Measurements from ENCODE around the gene SNRPD2. TPM values are rescaled to one million over a fixed set of nuclear protein-coding genes. Genes with fewer than 3 reads are reported as not detected.

SNRPD2 gene
- total RNA-seq, 4 donors from 2014 or later: 117 to 159 (median 152) TPM

- TF ChIP-seq CTCF (IDR thresholded peaks at IDR 0.05; ENCODE audit: low read depth): no peak
Measured at GRCh38 chr19:45659096-45659729, 32.5 kb downstream of the SNRPD2 start.

GRCh38 chr19:45657520-45658167 is 34.1 kb downstream of the SNRPD2 start:
- TF ChIP-seq CTCF (IDR thresholded peaks at IDR 0.05; ENCODE audit: low read depth): no peak

DNA sequence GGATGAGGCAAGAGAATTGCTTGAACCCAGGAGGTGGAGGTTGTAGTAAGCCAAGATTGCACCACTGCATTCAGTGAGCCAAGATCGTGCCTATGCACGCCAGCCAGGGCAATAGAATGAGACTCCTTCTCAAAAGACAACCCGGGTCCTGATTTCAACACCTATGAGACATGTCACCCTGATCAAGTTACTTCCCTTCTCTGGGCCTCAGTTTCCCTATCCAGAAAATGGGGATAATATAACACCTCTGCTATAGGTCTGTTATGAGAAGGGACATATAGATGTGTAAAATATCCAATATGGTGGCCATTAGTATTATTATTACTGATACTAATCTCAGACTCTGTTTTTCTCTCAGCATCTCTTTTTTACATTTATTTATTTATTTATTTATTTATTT is 36.7 kb downstream of the SNRPD2 start:
- TF ChIP-seq CTCF (IDR thresholded peaks at IDR 0.05; ENCODE audit: low read depth): no peak

DNA sequence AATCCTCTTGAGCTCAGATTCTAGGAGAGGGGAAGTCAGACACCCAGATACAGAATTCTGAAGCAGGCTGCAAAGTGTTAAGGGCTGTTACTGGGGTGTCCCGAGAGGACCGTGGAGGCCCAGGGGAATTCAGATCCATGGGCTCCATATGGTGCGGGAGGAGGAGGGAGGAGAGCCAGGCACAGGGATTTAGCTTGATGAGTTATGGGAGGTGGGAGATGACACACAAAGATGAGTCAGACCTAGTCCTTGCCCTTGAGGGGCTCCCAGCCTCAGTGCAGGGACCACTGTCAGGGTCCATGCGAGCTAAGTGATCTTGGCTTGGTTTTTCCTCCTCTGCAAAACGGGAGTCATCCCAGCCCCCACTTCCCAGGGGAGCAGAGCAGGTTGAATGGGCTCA is 38.1 kb downstream of the SNRPD2 start:
- no peak for TF ChIP-seq CTCF (IDR thresholded peaks at IDR 0.05; ENCODE audit: low read depth)

GRCh38 chr19:45650722-45651121 is 41.0 kb downstream of the SNRPD2 start:
- no peak for TF ChIP-seq CTCF (IDR thresholded peaks at IDR 0.05; ENCODE audit: low read depth)

- TF ChIP-seq CTCF (IDR thresholded peaks at IDR 0.05; ENCODE audit: low read depth): no peak
Measured at GRCh38 chr19:45646345-45646698, 45.4 kb downstream of the SNRPD2 start.

GRCh38 chr19:45645631-45646344 is 46.0 kb downstream of the SNRPD2 start:
- no peak for TF ChIP-seq CTCF (IDR thresholded peaks at IDR 0.05; ENCODE audit: low read depth)

Measured in subcutaneous adipose tissue (tissue), 4 donors.